Transverse colon (tissue), 4 donors: ENCODE results near the gene PPP3CA. TPM values are rescaled to one million over a fixed set of nuclear protein-coding genes. Genes with fewer than 3 reads are reported as not detected.

ENCODE experiments used
- DNase-seq: peaks from one replicate; pipeline ENCODE4 v3.0.0-alpha.2; 2019
- H3K27ac ChIP-seq, 4 donors: fragments of 200-600 bp; sonication (generic); 2 replicates each; pipeline ENCODE4 v1.5.1; 2016 to 2018; ENCODE audit warnings: inconsistent platforms in 4 of 4
- H3K27me3 ChIP-seq: fragments of 200-600 bp; sonication (generic); 2 replicates; pipeline ENCODE4 v1.5.1; 2017; ENCODE audit warnings: inconsistent platforms
- H3K36me3 ChIP-seq, 4 donors: fragments of 200-600 bp; sonication (generic); 2 replicates each; pipeline ENCODE4 v1.5.1; 2017 to 2019; ENCODE audit warnings: inconsistent platforms in 4 of 4
- H3K4me1 ChIP-seq, 4 donors: fragments of 200-600 bp; sonication (generic); 2 replicates each; pipeline ENCODE4 v1.5.1; 2017 to 2020; ENCODE audit warnings: inconsistent platforms in 4 of 4
- H3K4me3 ChIP-seq, 4 donors: fragments of 200-600 bp; sonication (generic); 1 replicate in 1 of 4; 2 replicates in 3 of 4; pipeline versions ENCODE4 v1.5.1 to v1.6.1; 2017 to 2019; ENCODE audit warnings: inconsistent platforms in 4 of 4
- H3K9me3 ChIP-seq, 2 donors: fragments of 200-600 bp; sonication (generic); 2 replicates each; pipeline ENCODE4 v1.5.1; 2017 to 2019; ENCODE audit warnings: inconsistent platforms in 2 of 2
- CTCF ChIP-seq, 5 experiments: fragments of 200-600 bp in 3 of 5; fragments of 450-650 bp in 2 of 5; sonication (generic) in 3 of 5; IDR thresholded peaks; 1 replicate in 2 of 5; 2 replicates in 3 of 5; pipeline ENCODE4 v1.5.1; 2016 to 2017; ENCODE audit warnings: antibody characterized with exemption in 5 of 5, inconsistent platforms in 3 of 5, mild to moderate bottlenecking in 2 of 5, moderate library complexity in 1 of 5
- EP300 ChIP-seq: sonication (generic); formaldehyde crosslinking; IDR thresholded peaks from one replicate; pipeline ENCODE4 v1.6.1; 2017; ENCODE audit warnings: antibody characterized with exemption, low read depth
- POLR2A ChIP-seq: fragments of 450-650 bp; IDR thresholded peaks from one replicate; pipeline ENCODE4 v1.6.1; 2016; ENCODE audit warnings: antibody characterized with exemption, mild to moderate bottlenecking, moderate library complexity
- POLR2AphosphoS5 ChIP-seq, 3 donors: sonication (generic); formaldehyde crosslinking; IDR thresholded peaks; one replicate each; pipeline ENCODE4 v1.6.1; 2016; ENCODE audit warnings: antibody characterized with exemption in 3 of 3
- WGBS, 2 donors: methylation state at CpG; one replicate each; pipeline ENCODE4 v1.1.5; 2018; ENCODE audit warnings: low coverage in 1 of 2; 5-methylcytosine and 5-hydroxymethylcytosine counted together
- in situ Hi-C, 4 donors: fragments of 200-750 bp; cut with MboI; loops; one replicate each; pipeline versions ENCODE4 v1.15.0 to v1.15.1; 2017; ENCODE audit warnings: low sequenced_read_pairs in 3 of 4, low pct_ligation_motif_present in 1 of 4, low pct_unique_long_range_greater_than_20kb in 1 of 4
- intact Hi-C: fragments of 100-400 bp; cut with DNase I; formaldehyde crosslinking; loops from one replicate; pipeline ENCODE4 v1.15.1; 2023; ENCODE audit warnings: low total_unique reads
- total RNA-seq, 4 donors: library from RNA; depleted of rRNA; stranded (reverse); fragments of >200 nt; gene quantifications; one replicate each; pipeline ENCODE4 v1.1.0, GENCODE V29; 2016

Gene PPP3CA
- total RNA-seq, 4 donors from 2014 or later = 29.2 to 50.7 (median 37.7) TPM

- H3K4me3 ChIP-seq = no peak overlapping the region
- no peaks in the 10 kb centered on the region for H3K27me3 ChIP-seq
- H3K36me3 ChIP-seq = no peaks in the 10 kb centered on the region
- in situ Hi-C loops = no loop called here
- WGBS, 2 donors = 60 to 68% methylated on average over 4 to 7 of the region's 7 CpGs
- TF ChIP-seq CTCF (IDR thresholded peaks at IDR 0.05) (no peak), POLR2A (no peak), EP300 (no peak)
- H3K9me3 ChIP-seq = no peaks in the 10 kb centered on the region
- H3K4me1 ChIP-seq = peaks cover 0 to 41% (median 21%) of the 10 kb centered on the region in 4 donors
- intact Hi-C loops = no loop called here
- DNase-seq = no peak
- peak overlapping the region; percentile 9 to 39 (median 20) for H3K27ac ChIP-seq
Observed at GRCh38 chr4:101217353-101218031, 129.8 kb downstream of the PPP3CA start.

- TF ChIP-seq POLR2A (no peak), POLR2AphosphoS5 (IDR thresholded peaks at IDR 0.05) (no peak), CTCF (IDR thresholded peaks at IDR 0.05) (no peak), EP300 (no peak)
- H3K9me3 ChIP-seq = no peaks in the 10 kb centered on the region
- DNase-seq = no peak
- H3K4me1 ChIP-seq = peaks cover 0 to 15% (median 5%) of the 10 kb centered on the region in 4 donors
- H3K27ac ChIP-seq = no peak overlapping the region
- intact Hi-C loops = no loop called here
- in situ Hi-C loops = no loop called here
- no peak overlapping the region for H3K4me3 ChIP-seq
- no peaks in the 10 kb centered on the region for H3K36me3 ChIP-seq
- H3K27me3 ChIP-seq = no peaks in the 10 kb centered on the region
Observed at GRCh38 chr4:101211146-101211553, 136.2 kb downstream of the PPP3CA start.

GRCh38 chr4:101210331-101210730, 137.0 kb downstream of the PPP3CA start:
- no peak for TF ChIP-seq POLR2AphosphoS5 (IDR thresholded peaks at IDR 0.05)
- Histone ChIP-seq H3K27me3 (no peaks in the 10 kb centered on the region), H3K9me3 (no peaks in the 10 kb centered on the region), H3K36me3 (no peaks in the 10 kb centered on the region), H3K27ac (no peak overlapping the region), H3K4me3 (no peak overlapping the region), H3K4me1 (peaks cover 0 to 22% (median 5%) of the 10 kb centered on the region in 4 donors)
- DNase-seq = no peak
- in situ Hi-C loops (no loop called here), intact Hi-C loops (no loop called here)
- 98 to 100% methylated on average over 1 of the region's 1 CpG for WGBS, 2 donors

- in situ Hi-C loops = loop anchor here in 1 of 4 donors (10.0 kb wide), 1 partner anchor 137 kb away; the partner anchor contains the start of gene PPP3CA
- 79 to 96% methylated on average over 4 of the region's 4 CpGs for WGBS, 2 donors
- Histone ChIP-seq H3K27me3 (no peaks in the 10 kb centered on the region), H3K9me3 (no peaks in the 10 kb centered on the region), H3K4me3 (no peak overlapping the region), H3K4me1 (peaks cover 0 to 22% (median 5%) of the 10 kb centered on the region in 4 donors), H3K36me3 (no peaks in the 10 kb centered on the region), H3K27ac (no peak overlapping the region)
- intact Hi-C loops = no loop called here
- no peak for TF ChIP-seq CTCF (IDR thresholded peaks at IDR 0.05)
- no peak for TF ChIP-seq POLR2AphosphoS5 (IDR thresholded peaks at IDR 0.05)
- TF ChIP-seq POLR2A = no peak
- TF ChIP-seq EP300 = no peak
- no peak for DNase-seq
Observed at GRCh38 chr4:101208171-101208570, 139.2 kb downstream of the PPP3CA start.
